Left ventricle myocardium inferior (tissue), 1 donor: Measurements from ENCODE around the gene CCDC194. TPM values are rescaled to one million over a fixed set of nuclear protein-coding genes. Genes with fewer than 3 reads are reported as not detected.
A peak's percentile ranks its signal among the peaks of the same experiment; 100 is the strongest.

Experiments
- DNase-seq: peaks from one replicate; pipeline ENCODE4 v3.0.0-alpha.2; 2020
- H3K27ac ChIP-seq: fragments of 200-600 bp; replicated peaks from 2 replicates; pipeline ENCODE4 v1.8.0; 2021
- H3K27me3 ChIP-seq: fragments of 200-600 bp; 2 replicates; pipeline ENCODE4 v1.8.0; 2021; ENCODE audit warnings: low read depth
- H3K36me3 ChIP-seq: fragments of 200-600 bp; 2 replicates; pipeline ENCODE4 v1.8.0; 2021
- H3K4me1 ChIP-seq: fragments of 200-600 bp; 2 replicates; pipeline ENCODE4 v1.8.0; 2021
- H3K4me3 ChIP-seq: fragments of 200-600 bp; 2 replicates; pipeline ENCODE4 v1.8.0; 2021; ENCODE audit warnings: mild to moderate bottlenecking, moderate library complexity
- H3K9me3 ChIP-seq: fragments of 200-600 bp; replicated peaks from 2 replicates; pipeline ENCODE4 v1.8.0; 2021
- CTCF ChIP-seq: fragments of 200-600 bp; IDR thresholded peaks from 2 replicates; pipeline ENCODE4 v1.8.0; 2021; ENCODE audit warnings: antibody characterized with exemption, mild to moderate bottlenecking, borderline replicate concordance
- intact Hi-C: fragments of 100-400 bp; cut with micrococcal nuclease; formaldehyde crosslinking; loops from one replicate; pipeline ENCODE4 v1.11.0; 2022
- total RNA-seq: library from RNA; stranded (reverse); fragmentation: NEBNext Ultra II Directional; extraction: Animal tissue kit (Norgen Biotek cat#: 25700); gene quantifications from one replicate; pipeline ENCODE4 v1.2.1, GENCODE V29; 2021
- donor health status: DM: no; HTN: yes; CAD: no; lungs with severe emphysema.

CCDC194 gene
- total RNA-seq, 1 donor from 2014 or later: not detected

GRCh38 chr19:17359905-17360800, 33.8 kb downstream of the CCDC194 start:
- H3K4me3 ChIP-seq: no peak overlapping the region
- H3K9me3 ChIP-seq: no peaks in the 10 kb centered on the region
- no peaks in the 10 kb centered on the region for H3K36me3 ChIP-seq
- H3K27ac ChIP-seq: no peak overlapping the region
- peaks cover 13% of the 10 kb centered on the region for H3K4me1 ChIP-seq
- no peak for TF ChIP-seq CTCF
- intact Hi-C loops: no loop called here
- no peak for DNase-seq
- no peaks in the 10 kb centered on the region for H3K27me3 ChIP-seq

GRCh38 chr19:17358395-17358794, 35.6 kb downstream of the CCDC194 start:
- intact Hi-C loops: no loop called here

DNA sequence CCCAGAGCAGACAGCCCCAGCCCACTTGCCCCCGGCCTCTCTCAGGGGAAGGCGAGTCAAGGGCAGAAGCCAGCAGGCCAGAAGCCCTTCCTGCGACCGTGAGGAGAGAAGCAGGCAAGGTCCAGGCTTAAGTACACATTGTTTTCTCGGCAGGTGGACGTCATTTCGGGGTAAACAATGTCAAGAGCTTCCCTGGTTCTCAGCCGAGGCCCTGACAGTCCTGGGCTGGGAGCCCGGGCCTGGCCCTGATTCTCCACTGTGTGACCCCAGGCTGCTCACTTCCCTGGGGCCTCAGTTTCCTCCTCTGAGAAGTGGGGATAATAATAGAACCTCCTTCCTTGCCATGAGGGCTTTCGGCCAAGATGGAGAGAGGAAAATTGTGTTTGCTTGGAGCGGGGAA, 36.3 kb downstream of the CCDC194 start:
- TF ChIP-seq CTCF: no peak
- Histone ChIP-seq H3K36me3 (no peaks in the 10 kb centered on the region), H3K27me3 (peaks cover 4% of the 10 kb centered on the region), H3K9me3 (no peaks in the 10 kb centered on the region), H3K4me3 (no peak overlapping the region), H3K4me1 (peaks cover 20% of the 10 kb centered on the region), H3K27ac (peak overlapping the region; percentile 72)
- intact Hi-C loops: no loop called here
- no peak for DNase-seq

More at GRCh38 chr19:17358395-17358794, 35.6 kb downstream of the CCDC194 start:
- peak overlapping the region; percentile 72 for H3K27ac ChIP-seq
- no peak overlapping the region for H3K4me3 ChIP-seq
- no peaks in the 10 kb centered on the region for H3K9me3 ChIP-seq
- H3K36me3 ChIP-seq: no peaks in the 10 kb centered on the region
- no peaks in the 10 kb centered on the region for H3K27me3 ChIP-seq
- no peak for TF ChIP-seq CTCF
- peaks cover 13% of the 10 kb centered on the region for H3K4me1 ChIP-seq
- DNase-seq: no peak

- DNase-seq: no peak
- intact Hi-C loops: no loop called here
- no peak for TF ChIP-seq CTCF
- H3K9me3 ChIP-seq: no peaks in the 10 kb centered on the region
- peaks cover 9% of the 10 kb centered on the region for H3K27me3 ChIP-seq
- H3K4me1 ChIP-seq: peaks cover 26% of the 10 kb centered on the region
- H3K27ac ChIP-seq: peak overlapping the region; percentile 72
- no peaks in the 10 kb centered on the region for H3K36me3 ChIP-seq
- H3K4me3 ChIP-seq: no peak overlapping the region
Observed at GRCh38 chr19:17357078-17357666, 36.8 kb downstream of the CCDC194 start.

DNA sequence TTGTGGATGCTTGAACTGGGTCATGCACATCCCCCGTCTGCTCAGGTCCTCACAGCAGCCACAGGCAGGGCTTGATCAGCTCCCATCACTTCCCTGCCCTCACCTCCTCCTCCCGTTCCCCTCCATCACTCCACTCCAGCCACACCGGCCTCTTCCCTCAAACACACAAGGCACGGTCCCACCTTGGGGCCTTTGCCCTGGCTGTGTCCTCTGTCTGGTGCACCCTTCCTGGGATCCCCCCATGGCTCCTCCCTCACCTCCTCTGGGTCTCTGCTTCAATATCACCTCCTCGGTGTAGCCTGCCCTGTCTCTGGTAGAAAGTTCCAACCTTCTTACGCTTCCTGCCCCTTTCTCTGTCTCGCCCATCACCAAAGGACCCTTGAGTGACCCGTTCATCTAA, 40.6 kb downstream of the CCDC194 start:
- Histone ChIP-seq H3K36me3 (no peaks in the 10 kb centered on the region), H3K4me3 (no peak overlapping the region), H3K27ac (peak overlapping the region; percentile 23), H3K9me3 (no peaks in the 10 kb centered on the region), H3K4me1 (peaks cover 51% of the 10 kb centered on the region), H3K27me3 (peaks cover 34% of the 10 kb centered on the region)
- intact Hi-C loops: no loop called here
- DNase-seq: no peak
- TF ChIP-seq CTCF: no peak
